Renal cortical epithelial cell (primary cell): Measurements from ENCODE around the gene ACAP3. TPM values are rescaled to one million over a fixed set of nuclear protein-coding genes. Genes with fewer than 3 reads are reported as not detected.

Experiments
- DNase-seq: peaks from one replicate; pipeline ENCODE4 v3.0.0-alpha.2; 2011; ENCODE audit warnings: low read depth
- total RNA-seq: library from RNA; depleted of rRNA; stranded (reverse); fragments of >200 nt; gene quantifications from 2 replicates; pipeline ENCODE4 v1.2.3, GENCODE V29; 2014

ACAP3 gene
- total RNA-seq, 1 donor from 2014 or later, result 34.6 TPM

DNA sequence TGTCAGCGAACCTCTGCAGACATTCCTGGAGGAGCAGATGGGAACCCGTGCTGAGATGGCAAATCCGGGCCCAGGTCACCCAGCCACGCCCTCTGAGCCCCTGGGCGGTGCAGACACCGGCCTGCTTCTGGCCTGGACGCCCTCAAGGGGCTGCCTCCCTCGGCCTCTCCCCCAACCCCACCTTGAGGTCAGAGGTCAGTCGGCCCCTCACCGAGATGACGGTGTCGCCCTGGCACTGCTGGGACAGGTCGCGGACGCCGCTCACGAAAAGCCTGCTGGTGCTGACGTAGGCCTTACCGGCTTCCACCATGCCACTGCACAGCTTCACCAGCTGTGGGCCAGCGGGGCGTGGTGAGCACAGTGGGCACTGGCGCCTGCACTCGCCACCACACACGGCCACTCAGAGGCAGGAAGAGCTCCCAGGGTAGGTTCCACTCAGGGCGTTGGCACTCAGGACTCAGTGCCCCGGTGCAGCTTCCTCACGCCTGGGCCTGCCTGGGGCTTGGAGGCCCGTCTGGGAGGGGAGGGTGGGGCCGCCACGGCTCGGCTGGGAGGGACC, 4.7 kb downstream of the ACAP3 start:
- no peak for DNase-seq

DNA sequence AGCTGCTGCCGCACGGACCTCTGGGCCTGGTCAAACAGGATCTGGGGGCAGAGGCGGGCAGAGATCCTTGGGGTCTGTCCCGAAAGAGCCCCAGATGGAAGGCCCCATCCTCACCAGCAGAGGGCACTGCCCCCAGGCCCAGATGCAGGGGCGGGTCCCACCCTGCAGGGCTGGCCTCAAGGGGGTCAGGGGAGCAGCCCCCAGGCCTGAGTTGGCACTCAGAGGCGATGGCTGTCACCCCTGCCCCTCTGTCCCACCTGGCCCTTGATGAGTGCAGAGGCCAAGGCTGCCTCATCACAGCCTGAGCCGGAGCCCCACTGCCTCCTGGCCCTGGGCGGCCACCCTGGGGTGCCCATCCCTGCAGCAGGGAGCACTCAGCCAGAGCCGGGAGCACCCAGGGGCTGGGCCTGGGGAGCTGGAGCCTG, 5.7 kb downstream of the ACAP3 start:
- DNase-seq, result no peak

GRCh38 chr1:1300352-1300739, 7.4 kb downstream of the ACAP3 start:
- no peak for DNase-seq

DNA sequence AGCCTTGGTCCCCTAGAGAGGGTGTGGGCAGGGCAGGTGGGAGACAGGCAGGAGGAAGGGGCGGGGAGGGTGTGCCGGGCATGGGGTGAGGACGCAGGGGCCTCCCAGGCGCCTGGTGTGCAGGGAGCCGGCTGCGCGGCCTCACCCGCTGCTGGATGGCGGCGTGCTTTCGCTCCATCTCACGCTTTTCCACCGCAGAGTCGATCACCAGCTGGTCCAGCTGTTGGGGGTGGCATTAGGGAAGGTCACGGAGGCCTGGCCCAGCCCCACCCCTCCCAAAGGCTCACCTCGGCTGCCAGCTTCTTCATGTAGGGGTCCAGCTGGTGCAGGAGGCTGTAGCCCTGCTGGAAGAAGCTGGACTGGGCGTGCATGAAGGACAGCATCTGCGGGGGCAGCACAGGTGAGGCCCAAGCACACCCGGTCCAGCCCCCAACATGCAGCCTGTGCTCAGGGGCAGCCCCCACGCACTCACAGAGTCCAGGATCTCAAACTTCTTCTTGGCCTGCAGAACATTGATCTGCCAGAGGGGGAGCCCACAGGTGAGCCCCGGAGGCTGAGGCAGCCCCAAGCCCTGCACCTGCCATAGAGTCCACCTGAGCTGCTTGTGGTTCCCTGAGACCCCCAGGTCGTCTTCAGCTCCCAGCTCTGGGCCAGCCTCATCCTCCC, 7.9 kb downstream of the ACAP3 start:
- DNase-seq, result no peak

DNA sequence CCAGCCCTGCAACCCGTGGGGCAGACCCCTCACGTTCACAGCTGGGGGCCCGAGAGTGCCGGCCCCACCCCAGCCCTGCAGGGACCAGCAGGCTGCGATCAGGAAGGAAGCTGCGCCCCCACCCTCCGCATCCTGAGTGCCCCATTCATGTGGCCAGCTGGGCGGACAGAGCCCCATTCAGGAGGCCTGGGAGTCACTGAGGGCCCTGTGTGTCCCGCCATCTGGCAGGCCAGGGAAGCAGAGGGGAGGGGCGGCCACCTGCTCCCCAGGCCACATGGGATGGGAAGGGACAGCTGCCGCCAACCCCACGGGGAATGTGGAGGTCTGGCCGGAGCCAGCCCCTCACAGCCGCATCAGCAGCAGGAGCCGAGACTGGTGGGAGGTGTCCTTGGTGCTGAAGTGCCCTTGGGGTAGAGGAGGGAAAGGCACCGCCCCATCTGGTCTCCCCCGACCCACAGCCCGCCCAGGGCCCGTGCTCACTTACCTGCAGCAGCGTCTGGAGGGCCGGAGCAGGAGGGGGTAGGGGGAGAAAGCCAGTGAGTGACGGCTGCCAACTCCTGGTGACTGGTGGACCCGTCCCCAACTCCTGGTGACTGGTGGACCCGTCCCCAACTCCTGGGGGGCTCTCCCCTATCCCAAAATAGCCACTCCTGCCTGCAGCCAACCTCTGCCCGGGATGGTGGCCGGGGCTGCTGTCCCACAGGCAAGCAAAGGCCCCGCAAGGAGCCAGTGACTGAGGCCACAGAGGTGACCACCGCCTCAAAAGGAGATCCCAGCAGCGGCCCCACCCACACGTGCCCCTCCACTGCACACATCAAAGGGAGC, 8.7 kb downstream of the ACAP3 start:
- no peak for DNase-seq

DNA sequence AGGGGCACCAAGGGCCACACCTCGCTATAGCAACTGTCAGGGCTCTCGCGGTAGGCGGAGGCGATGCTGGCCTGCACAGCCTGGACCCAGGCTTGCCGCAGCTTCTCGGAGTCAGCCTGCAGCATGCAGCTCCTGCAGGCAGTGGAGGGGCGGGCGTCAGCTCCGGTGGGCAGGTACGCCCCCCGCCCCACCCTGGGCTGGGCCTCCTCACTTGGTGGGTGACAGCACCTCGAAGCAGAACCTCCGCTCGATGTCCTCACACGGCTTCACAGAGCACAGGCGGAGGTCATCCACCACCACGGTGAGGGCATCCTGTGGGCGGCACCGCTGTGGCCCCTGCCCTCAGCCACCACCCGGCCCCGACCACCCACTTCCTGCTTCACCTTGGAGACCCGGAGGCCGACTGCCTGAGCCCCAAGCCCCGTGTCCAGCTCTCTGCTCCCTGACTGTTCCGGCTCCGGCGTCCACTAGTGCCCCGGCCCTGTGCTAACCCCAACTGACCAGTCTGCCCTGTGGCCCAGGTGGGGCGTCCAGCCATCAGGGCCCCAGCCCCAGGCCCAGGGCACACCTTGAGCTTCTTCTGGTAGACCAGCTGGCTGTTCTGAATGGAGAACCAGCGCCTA, 9.8 kb downstream of the ACAP3 start:
- DNase-seq, result no peak

DNA sequence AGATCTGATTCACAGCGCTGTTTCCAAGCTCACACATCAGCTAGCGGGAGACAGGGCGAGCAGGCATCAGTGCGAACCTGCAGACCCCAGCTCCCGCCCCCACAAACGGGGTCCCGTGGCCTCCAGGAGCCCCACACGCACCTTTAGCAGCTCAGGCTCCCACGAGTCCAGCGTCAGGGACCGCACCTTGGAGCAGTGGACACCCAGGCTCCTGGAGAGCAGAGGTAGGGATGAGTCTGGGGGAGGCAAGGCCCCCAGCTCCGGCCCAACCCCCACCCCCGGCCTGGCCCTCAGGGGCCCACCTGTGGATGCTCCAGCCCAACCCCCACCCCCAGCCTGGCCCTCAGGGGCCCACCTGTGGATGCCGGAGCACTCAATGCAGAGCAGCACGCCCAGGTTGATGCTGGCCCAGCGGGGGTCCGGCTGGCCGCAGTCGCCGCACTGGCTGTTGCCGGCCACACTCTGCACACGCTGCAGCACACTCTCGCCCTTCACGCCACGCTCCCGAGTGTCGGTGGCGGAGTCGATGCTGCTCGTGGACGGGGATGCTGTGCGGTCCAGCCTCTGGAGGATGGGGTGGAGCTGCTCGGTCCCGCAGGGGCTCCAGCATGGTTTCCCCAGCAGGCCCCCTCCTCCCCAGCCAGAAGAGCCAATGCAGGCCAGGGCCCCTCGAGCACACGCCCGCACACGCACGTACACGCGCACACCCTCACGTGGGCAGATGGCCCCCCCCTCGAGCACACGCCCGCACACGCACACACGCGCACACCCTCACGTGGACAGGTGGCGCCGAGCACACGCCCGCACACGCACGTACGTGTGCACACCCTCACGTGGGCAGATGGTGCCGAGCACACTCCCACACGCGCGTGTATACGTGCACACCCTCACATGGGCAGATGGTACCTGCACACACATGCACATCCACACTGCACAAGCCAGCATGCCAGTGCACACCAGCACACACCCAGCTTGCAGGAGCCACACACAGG, 11.4 kb downstream of the ACAP3 start:
- DNase-seq, result no peak

- no peak for DNase-seq
Measured at GRCh38 chr1:1295154-1295923, 12.4 kb downstream of the ACAP3 start.

DNA sequence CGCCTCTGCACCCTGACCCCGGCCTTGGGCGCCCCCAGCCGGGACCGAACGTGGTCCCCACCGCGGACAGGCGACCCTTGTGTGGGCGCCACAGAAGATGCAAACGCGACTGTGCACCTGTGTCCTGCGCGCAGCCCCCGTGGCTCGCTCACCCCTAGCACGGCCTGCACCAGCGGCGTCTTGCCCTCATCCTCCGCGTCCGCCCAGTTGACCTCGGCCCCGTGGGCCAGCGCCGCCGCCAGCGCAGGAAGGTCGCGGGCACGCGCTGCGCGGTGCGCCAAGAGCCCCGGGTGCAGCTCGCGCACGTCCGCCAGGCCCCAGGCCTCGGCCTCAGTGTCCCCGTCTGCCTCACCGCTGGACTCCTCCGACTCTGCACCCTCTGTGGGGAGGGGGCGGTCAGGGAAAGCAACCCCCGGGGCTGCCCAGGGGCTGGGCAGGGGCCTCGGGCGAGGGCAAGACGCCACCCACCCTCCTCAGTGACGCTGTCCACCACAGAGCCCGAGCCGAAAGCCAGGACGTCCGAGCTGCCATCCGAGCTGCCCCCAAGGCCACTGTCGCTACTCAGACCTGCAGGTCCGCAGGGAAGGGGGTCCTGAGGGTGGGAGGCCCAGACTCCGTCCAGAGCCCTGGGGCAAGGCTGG, 13.4 kb downstream of the ACAP3 start:
- DNase-seq, result no peak

GRCh38 chr1:1293263-1294249, 14.2 kb downstream of the ACAP3 start:
- DNase-seq, result no peak

DNA sequence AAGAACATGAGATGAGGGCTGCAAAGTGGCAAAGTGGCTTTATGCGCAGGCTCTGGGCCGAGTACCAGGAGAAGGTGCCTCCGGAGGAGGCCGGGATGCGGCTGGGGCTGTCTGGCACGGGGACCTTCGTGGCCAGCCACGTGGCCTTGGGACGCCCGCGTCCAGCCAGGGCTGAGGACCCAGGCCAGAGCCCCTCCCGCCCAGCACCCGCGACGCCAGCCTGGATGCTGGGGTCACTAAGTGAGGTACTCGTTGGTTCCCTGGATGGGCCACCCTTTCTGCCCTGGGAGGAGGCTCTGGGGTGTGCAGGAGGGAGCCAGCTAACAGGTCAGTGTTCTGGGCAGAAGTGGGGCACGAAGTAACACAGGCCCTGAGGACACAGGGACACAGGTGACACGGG, 14.9 kb downstream of the ACAP3 start:
- no peak for DNase-seq

GRCh38 chr1:1292442-1292779, 15.3 kb downstream of the ACAP3 start:
- DNase-seq, result no peak

GRCh38 chr1:1291548-1292441, 15.9 kb downstream of the ACAP3 start:
- peak; percentile 63 for DNase-seq

- DNase-seq, result no peak
Measured at GRCh38 chr1:1291023-1291528, 16.7 kb downstream of the ACAP3 start.

GRCh38 chr1:1290238-1290731, 17.4 kb downstream of the ACAP3 start:
- DNase-seq, result no peak

GRCh38 chr1:1287288-1288110, 20.2 kb downstream of the ACAP3 start:
- no peak for DNase-seq
